ENCODE results near the gene LGALSL.
A peak's percentile ranks its signal among the peaks of the same experiment; 100 is the strongest.

The LGALSL gene

GRCh38 chr2:64453770-64454385 lies at the start of gene LGALSL:
TSS of gene LGALSL (plus strand) at chr2:64454162. CDS start at chr2:64454546, 384 bp downstream.
- peak; percentile 67 for DNase-seq (ENCODE audit: low spot score)

GRCh38 chr2:64404743-64405142 lies 49.2 kb upstream of the LGALSL start:
- no peak for DNase-seq (ENCODE audit: low spot score)

GRCh38 chr2:64405581-64406406 lies 48.2 kb upstream of the LGALSL start:
- DNase-seq (ENCODE audit: low spot score) = peak; percentile 63

- no peak for DNase-seq (ENCODE audit: low spot score)
Observed at GRCh38 chr2:64406407-64406774, 47.6 kb upstream of the LGALSL start.

GRCh38 chr2:64408031-64408430 lies 45.9 kb upstream of the LGALSL start:
- DNase-seq (ENCODE audit: low spot score) = no peak

- no peak for DNase-seq (ENCODE audit: low spot score)
Observed at GRCh38 chr2:64410671-64411070, 43.3 kb upstream of the LGALSL start.

GRCh38 chr2:64412671-64413070 lies 41.3 kb upstream of the LGALSL start:
- no peak for DNase-seq (ENCODE audit: low spot score)

- DNase-seq (ENCODE audit: low spot score) = no peak
Observed at GRCh38 chr2:64414736-64415435, 39.1 kb upstream of the LGALSL start.

GRCh38 chr2:64417624-64418023 lies 36.3 kb upstream of the LGALSL start:
- no peak for DNase-seq (ENCODE audit: low spot score)

GRCh38 chr2:64419596-64420165 lies 34.3 kb upstream of the LGALSL start:
- no peak for DNase-seq (ENCODE audit: low spot score)

- DNase-seq (ENCODE audit: low spot score) = no peak
Observed at GRCh38 chr2:64420677-64421076, 33.3 kb upstream of the LGALSL start.

GRCh38 chr2:64421201-64421600 lies 32.8 kb upstream of the LGALSL start:
- no peak for DNase-seq (ENCODE audit: low spot score)

GRCh38 chr2:64422466-64422865 lies 31.5 kb upstream of the LGALSL start:
- no peak for DNase-seq (ENCODE audit: low spot score)

GRCh38 chr2:64423303-64423702 lies 30.7 kb upstream of the LGALSL start:
- DNase-seq (ENCODE audit: low spot score) = no peak

GRCh38 chr2:64424416-64424987 lies 29.5 kb upstream of the LGALSL start:
- no peak for DNase-seq (ENCODE audit: low spot score)

- DNase-seq (ENCODE audit: low spot score) = no peak
Observed at GRCh38 chr2:64426183-64426952, 27.6 kb upstream of the LGALSL start.

- no peak for DNase-seq (ENCODE audit: low spot score)
Observed at GRCh38 chr2:64434039-64434657, 19.8 kb upstream of the LGALSL start.

- DNase-seq (ENCODE audit: low spot score) = no peak
Observed at GRCh38 chr2:64437883-64438282, 16.1 kb upstream of the LGALSL start.

GRCh38 chr2:64439194-64439593 lies 14.8 kb upstream of the LGALSL start:
- no peak for DNase-seq (ENCODE audit: low spot score)

- no peak for DNase-seq (ENCODE audit: low spot score)
Observed at GRCh38 chr2:64440843-64441242, 13.1 kb upstream of the LGALSL start.

GRCh38 chr2:64442277-64442676 lies 11.7 kb upstream of the LGALSL start:
- DNase-seq (ENCODE audit: low spot score) = no peak

Data from hepatic stellate cell (primary cell).